Measurements from ENCODE around the gene INHBB.
"Not testable (repeated sequence)": the region's sequence is repeated elsewhere in the genome, so short reads cannot be mapped to it uniquely, and the experiment has no call there.

INHBB gene

GRCh38 chr2:120312860-120313694 is 32.9 kb upstream of the INHBB start:
- Mint-ChIP-seq H3K27ac (peak overlapping the region; percentile 27 to 61), H3K27me3 (peaks cover 9% of the 10 kb centered on the region), H3K4me1 (peaks cover 54% of the 10 kb centered on the region), H3K4me3 (peak overlapping the region; percentile 73 to 77), H3K9me3 (no peaks in the 10 kb centered on the region)
- ATAC-seq (peak; percentile 77), DNase-seq (peak; percentile 69 to 78)

- Mint-ChIP-seq H3K27ac (peak overlapping the region in 1 of 2 donors; percentile 61), H3K9me3 (no peaks in the 10 kb centered on the region), H3K4me3 (peak overlapping the region; percentile 73 to 77), H3K27me3 (peaks cover 9% of the 10 kb centered on the region), H3K4me1 (peaks cover 49% of the 10 kb centered on the region)
- ATAC-seq (no peak), DNase-seq (no peak)
Observed at GRCh38 chr2:120313695-120314615, 32.0 kb upstream of the INHBB start.

- Mint-ChIP-seq H3K4me3 (peak overlapping the region in 1 of 2 donors; percentile 48), H3K27me3 (peaks cover 9% of the 10 kb centered on the region)
- no peak for ATAC-seq
Observed at GRCh38 chr2:120314690-120315366, 31.1 kb upstream of the INHBB start.

GRCh38 chr2:120315367-120316033 is 30.4 kb upstream of the INHBB start:
- H3K4me3 Mint-ChIP-seq = peak overlapping the region in 1 of 2 donors; percentile 48
- peaks cover 9% of the 10 kb centered on the region for H3K27me3 Mint-ChIP-seq
- peak overlapping the region in 1 of 2 donors; percentile 25 for H3K27ac Mint-ChIP-seq
- ATAC-seq (no peak), DNase-seq (no peak)
- H3K4me1 Mint-ChIP-seq = peaks cover 43% of the 10 kb centered on the region
- H3K9me3 Mint-ChIP-seq = no peaks in the 10 kb centered on the region

More at GRCh38 chr2:120314690-120315366, 31.1 kb upstream of the INHBB start:
- no peak for DNase-seq
- Mint-ChIP-seq H3K27ac (peak overlapping the region in 1 of 2 donors; percentile 48), H3K4me1 (peaks cover 49% of the 10 kb centered on the region), H3K9me3 (no peaks in the 10 kb centered on the region)

- H3K9me3 Mint-ChIP-seq = no peaks in the 10 kb centered on the region
- no peak overlapping the region for H3K4me3 Mint-ChIP-seq
- no peak overlapping the region for H3K27ac Mint-ChIP-seq
Observed at GRCh38 chr2:120316071-120316470, 29.9 kb upstream of the INHBB start.

GRCh38 chr2:120316528-120317179 is 29.3 kb upstream of the INHBB start:
- no peaks in the 10 kb centered on the region for H3K9me3 Mint-ChIP-seq
- no peak for ATAC-seq
- no peak overlapping the region for H3K27ac Mint-ChIP-seq
- H3K4me1 Mint-ChIP-seq = peaks cover 40% of the 10 kb centered on the region
- peaks cover 9% of the 10 kb centered on the region for H3K27me3 Mint-ChIP-seq
- no peak overlapping the region for H3K4me3 Mint-ChIP-seq
- DNase-seq = no peak

More at GRCh38 chr2:120316071-120316470, 29.9 kb upstream of the INHBB start:
- Mint-ChIP-seq H3K27me3 (peaks cover 9% of the 10 kb centered on the region), H3K4me1 (peaks cover 38% of the 10 kb centered on the region)
- ATAC-seq (no peak), DNase-seq (no peak)

GRCh38 chr2:120317180-120317533 is 28.8 kb upstream of the INHBB start:
- no peak overlapping the region for H3K4me3 Mint-ChIP-seq
- ATAC-seq = no peak
- DNase-seq = no peak
- H3K27me3 Mint-ChIP-seq = peaks cover 4% of the 10 kb centered on the region
- H3K9me3 Mint-ChIP-seq = no peaks in the 10 kb centered on the region
- H3K27ac Mint-ChIP-seq = no peak overlapping the region
- peaks cover 44% of the 10 kb centered on the region for H3K4me1 Mint-ChIP-seq

GRCh38 chr2:120317916-120318315 is 28.0 kb upstream of the INHBB start:
- ATAC-seq (no peak), DNase-seq (no peak)
- no peak overlapping the region for H3K27ac Mint-ChIP-seq
- peaks cover 38% of the 10 kb centered on the region for H3K4me1 Mint-ChIP-seq
- H3K4me3 Mint-ChIP-seq = no peak overlapping the region
- H3K27me3 Mint-ChIP-seq = no peaks in the 10 kb centered on the region
- H3K9me3 Mint-ChIP-seq = no peaks in the 10 kb centered on the region

- H3K27me3 Mint-ChIP-seq = no peaks in the 10 kb centered on the region
- H3K4me1 Mint-ChIP-seq = peaks cover 31% of the 10 kb centered on the region
- ATAC-seq (no peak), DNase-seq (no peak)
- no peak overlapping the region for H3K27ac Mint-ChIP-seq
- no peaks in the 10 kb centered on the region for H3K9me3 Mint-ChIP-seq
- H3K4me3 Mint-ChIP-seq = no peak overlapping the region
Observed at GRCh38 chr2:120318626-120319025, 27.3 kb upstream of the INHBB start.

GRCh38 chr2:120319123-120319522 is 26.8 kb upstream of the INHBB start:
- DNase-seq (no peak), ATAC-seq (no peak)
- Mint-ChIP-seq H3K27ac (no peak overlapping the region), H3K9me3 (no peaks in the 10 kb centered on the region), H3K4me3 (no peak overlapping the region), H3K4me1 (peaks cover 26% of the 10 kb centered on the region), H3K27me3 (no peaks in the 10 kb centered on the region)

- no peak for DNase-seq
- Mint-ChIP-seq H3K27me3 (no peaks in the 10 kb centered on the region), H3K4me1 (peaks cover 19% of the 10 kb centered on the region), H3K27ac (no peak overlapping the region), H3K4me3 (no peak overlapping the region), H3K9me3 (no peaks in the 10 kb centered on the region)
- no peak for ATAC-seq
Observed at GRCh38 chr2:120319686-120320317, 26.1 kb upstream of the INHBB start.

GRCh38 chr2:120320318-120320851 is 25.6 kb upstream of the INHBB start:
- no peak for ATAC-seq
- Mint-ChIP-seq H3K4me1 (peaks cover 13% of the 10 kb centered on the region), H3K27me3 (no peaks in the 10 kb centered on the region), H3K27ac (no peak overlapping the region), H3K4me3 (no peak overlapping the region), H3K9me3 (no peaks in the 10 kb centered on the region)
- DNase-seq = no peak

GRCh38 chr2:120320887-120321556 is 24.9 kb upstream of the INHBB start:
- not testable (repeated sequence) for H3K27me3 Mint-ChIP-seq, DNase-seq, ATAC-seq, H3K4me3 Mint-ChIP-seq, H3K4me1 Mint-ChIP-seq, H3K9me3 Mint-ChIP-seq
- H3K27ac Mint-ChIP-seq = peak overlapping the region in 1 of 2 donors; percentile 89
